Epithelial cell of prostate (primary cell): Measurements from ENCODE around the gene HS3ST4.
"Not testable (repeated sequence)": the region's sequence is repeated elsewhere in the genome, so short reads cannot be mapped to it uniquely, and the experiment has no call there.

Experiments used
- DNase-seq: peaks from one replicate; pipeline ENCODE4 v3.0.0-alpha.2; 2011; ENCODE audit warnings: low read depth, low spot score
- H3K27ac ChIP-seq: fragments of 450-650 bp; 2 replicates; pipeline ENCODE4 v1.5.1; 2017; ENCODE audit warnings: mild to moderate bottlenecking

HS3ST4 gene

DNA sequence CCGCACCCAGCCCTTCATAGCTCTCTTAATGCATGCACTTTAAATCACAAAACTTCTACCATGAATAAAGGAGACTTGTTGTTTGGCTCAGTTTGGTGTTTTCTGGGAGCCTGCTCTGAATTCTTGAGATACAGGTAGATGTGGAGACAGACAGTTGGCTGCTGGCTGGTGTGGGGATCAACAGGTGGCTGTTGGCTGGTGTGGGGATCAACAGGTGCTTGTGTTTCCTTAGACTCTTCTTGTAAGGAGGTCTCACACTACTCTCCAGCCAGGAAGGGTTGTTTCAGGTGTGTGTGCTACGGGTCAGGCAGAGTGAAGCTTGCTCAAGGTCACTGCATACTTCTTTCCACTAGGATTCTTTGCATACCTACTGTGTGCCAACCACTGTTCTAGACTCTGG is 265.9 kb downstream of the HS3ST4 start:
- no peak overlapping the region for H3K27ac ChIP-seq
- no peak for DNase-seq

DNA sequence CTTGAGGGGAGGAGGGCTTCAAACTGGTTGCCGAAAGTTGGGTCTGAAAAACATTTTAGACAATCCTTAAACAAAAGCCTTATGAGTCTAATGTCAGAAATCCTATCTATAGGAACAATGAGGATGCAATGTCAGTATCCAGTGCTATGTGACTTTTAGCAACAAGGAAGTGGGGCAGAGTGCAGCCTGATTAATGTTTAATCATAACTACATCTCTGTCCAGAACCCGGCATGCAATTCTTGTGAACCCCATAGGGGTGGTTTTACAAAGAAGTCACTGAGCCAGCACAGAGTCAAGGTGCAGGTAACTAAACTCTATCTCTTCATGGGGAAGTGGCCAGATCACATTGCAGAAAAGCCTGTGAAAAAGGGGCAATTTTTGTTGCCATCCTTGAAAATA is 267.5 kb downstream of the HS3ST4 start:
- no peak for DNase-seq

DNA sequence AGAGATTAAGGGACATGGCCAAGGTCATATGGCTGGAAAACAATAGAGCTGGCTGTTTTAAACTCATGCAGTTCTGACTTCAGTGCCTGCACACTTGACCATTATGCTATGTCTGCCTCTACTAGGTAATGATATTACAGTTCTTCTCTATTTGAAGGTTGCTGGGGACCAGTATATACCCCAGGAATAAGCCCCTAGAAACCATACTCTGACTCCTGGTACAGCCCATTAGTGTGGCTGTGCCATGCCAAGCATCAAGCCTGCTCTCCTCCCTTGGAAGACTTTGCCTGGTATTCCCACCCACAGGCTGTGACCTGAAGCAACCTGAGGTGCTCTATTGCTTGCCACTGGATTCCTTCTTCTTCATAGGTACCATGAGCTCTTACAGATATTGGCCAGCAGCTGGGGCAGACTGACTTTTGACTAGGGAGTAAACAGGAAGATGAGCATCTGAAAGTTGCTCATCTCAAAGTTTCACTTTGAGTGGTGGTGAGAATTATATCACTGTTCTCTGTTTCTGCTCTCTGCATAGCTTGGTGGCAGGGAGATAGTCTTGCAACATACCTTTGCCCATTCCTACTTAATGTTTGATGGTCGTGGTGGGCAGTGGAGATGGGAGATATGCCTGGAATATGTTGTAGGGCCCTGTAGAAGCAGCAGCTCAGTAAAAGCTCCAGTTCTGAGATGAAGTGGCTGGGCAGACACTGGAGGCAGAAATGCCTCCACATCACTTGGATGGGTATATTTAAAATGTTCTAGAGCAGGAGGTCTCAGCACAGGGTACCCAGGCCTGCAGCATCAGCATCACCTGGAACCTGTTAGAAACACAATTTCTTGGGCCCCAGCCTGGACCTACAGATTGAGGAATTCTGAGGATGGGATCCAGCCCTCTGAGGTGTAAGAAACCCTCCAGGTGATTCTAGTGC is 274.7 kb downstream of the HS3ST4 start:
- H3K27ac ChIP-seq, result no peak overlapping the region
- no peak for DNase-seq

More for the DNA sequence above, 267.5 kb downstream of the HS3ST4 start:
- no peak overlapping the region for H3K27ac ChIP-seq

DNA sequence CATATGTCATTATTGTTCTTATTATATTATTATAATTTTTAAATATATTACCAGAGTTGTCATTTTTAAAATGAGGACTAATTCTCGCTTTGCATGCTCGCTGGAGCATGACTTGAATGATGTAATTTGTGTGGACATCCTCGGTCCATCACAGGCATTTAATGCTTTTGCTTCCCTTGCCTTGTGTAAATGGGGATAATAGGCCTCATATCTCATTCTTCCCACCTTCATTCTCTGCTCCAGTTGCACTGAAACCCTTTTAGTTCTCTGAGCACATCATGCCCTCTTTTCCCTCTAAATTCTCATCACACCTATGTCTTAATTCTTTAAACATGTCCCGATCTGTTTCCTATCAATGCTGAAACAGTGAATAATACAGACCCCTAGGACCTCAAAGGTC is 285.4 kb downstream of the HS3ST4 start:
- no peak for DNase-seq
- no peak overlapping the region for H3K27ac ChIP-seq

DNA sequence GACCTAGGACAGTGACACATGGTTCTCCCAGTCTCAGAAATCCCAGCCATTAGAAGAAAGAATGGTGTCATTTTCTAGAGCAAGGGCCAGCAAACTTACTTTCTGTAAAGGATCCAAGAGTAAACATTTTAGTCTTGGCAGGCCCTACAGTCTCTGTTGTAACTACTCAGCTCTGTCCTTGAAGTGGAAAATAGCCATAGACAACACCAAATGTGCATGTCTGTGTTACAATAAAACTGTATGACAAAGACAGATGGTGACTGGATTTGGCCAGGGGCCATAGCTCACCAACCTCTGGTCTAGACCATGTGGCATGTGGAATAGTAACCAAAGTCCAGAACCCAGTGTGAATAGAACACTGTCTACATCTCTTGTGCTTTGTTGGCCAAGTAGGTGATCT is 286.5 kb downstream of the HS3ST4 start:
- no peak overlapping the region for H3K27ac ChIP-seq
- no peak for DNase-seq

DNA sequence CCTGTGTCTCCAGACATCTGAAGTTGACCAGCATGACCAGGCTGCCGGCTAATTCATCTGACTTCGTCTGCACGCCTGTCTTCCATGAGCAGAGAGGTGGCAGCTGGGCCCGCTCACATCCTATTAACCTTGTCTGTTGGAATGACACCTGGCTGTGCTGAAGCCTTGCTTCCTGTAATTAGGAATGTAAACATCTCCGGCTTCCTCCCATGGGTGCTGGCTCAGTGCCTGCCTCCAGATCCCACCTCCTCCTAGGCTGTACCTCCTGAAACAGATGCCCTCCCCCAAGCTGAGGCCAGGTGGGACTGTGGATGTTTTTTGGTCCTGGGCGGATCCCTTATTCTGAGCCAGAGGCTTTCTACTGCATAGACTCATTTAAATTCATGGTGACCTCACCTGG is 296.3 kb downstream of the HS3ST4 start:
- H3K27ac ChIP-seq, result no peak overlapping the region
- no peak for DNase-seq

DNA sequence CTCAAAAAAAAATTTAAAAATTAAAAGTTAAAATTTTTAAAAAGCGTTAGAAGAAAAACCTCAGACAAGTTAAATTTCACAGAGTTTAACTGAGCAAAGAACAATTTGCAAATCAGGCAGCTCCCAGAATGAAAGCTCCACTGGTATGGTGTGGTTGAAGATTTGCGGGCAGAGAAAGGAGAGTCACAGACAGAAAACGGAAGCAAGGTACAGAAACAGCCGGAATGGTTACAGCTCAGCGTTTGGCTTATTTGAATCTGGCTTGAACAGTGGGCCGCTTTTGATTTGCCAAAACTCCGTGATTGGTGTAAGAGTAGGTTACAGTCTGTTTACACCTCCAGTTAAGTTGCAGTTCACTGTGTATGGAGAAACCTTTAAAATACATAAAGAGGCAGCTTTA is 297.1 kb downstream of the HS3ST4 start:
- no peak overlapping the region for H3K27ac ChIP-seq
- DNase-seq, result no peak

DNA sequence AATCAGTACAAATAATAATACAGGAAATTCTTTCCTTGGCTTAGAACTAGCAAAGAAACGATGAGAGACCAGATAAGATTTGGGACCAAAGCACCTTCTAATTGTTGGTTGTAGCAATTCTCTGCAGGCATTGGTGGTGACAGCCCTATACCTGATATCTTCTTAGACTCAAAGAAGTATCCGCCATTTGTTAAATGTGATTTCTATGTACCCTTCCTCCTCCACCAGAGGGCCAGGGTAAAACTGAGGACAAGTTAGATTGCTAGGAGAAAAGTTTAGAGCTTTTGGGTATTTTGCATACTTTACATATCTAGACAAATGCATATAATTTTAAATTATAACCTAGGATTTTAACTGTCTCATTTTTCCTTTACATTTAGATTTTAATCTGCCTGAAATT is 304.3 kb downstream of the HS3ST4 start:
- H3K27ac ChIP-seq, result no peak overlapping the region
- no peak for DNase-seq

DNA sequence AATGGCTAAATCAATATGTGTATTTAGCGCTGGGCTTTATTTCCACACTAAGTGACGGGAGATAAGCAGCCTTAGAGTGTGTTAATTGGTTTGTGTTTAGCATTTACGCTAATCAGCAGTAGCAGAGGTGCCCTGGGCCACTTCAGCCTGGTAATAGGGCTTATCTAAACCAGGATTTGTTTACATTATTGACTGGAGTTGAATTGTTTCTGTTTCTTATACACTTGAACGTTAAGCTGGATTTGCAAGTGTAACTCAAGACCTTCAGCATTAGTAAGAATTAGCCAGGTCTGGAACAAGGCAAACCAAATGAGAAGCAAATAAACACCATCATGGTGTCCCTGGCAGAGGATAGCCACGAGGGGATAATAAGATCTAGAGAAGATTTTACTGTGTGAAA is 313.6 kb downstream of the HS3ST4 start:
- H3K27ac ChIP-seq, result no peak overlapping the region
- no peak for DNase-seq

DNA sequence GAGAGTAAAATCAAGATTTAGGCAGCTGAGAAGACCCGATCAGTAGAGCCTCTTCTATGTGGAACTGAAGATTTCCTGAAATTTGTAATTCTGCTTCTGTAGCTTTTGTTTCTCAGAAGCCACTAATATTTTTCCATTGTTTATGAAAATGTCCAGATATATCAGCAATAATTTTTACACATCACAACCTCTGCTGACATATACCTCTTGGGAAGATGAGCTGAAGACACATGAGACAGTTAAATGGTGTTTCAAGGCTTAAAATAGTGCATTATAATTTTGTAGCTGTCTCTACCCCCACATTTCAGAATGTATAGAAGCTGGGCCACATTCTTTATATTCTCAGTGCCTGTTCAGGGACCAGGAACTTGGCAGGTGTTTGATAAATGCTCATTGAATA is 320.6 kb downstream of the HS3ST4 start:
- no peak overlapping the region for H3K27ac ChIP-seq
- no peak for DNase-seq

DNA sequence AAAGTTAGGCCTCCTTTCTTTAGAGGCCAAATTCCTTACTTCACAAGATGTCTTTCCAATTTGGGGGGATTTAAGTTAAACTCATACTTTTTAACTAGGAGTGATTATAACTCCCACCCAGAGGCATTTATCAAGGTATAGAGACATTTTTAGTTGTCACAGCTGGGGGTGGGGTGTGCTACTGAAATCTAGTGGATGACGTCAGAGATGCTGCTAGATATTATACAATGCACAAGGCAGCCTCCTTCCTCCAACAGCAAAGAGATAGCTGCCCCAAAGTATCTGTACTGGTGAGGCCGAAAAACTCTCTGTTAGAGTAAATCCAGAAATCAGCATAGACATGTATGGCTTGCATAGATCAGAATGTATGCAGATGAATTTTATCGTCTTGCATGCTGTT is 324.0 kb downstream of the HS3ST4 start:
- DNase-seq, result no peak
- no peak overlapping the region for H3K27ac ChIP-seq

DNA sequence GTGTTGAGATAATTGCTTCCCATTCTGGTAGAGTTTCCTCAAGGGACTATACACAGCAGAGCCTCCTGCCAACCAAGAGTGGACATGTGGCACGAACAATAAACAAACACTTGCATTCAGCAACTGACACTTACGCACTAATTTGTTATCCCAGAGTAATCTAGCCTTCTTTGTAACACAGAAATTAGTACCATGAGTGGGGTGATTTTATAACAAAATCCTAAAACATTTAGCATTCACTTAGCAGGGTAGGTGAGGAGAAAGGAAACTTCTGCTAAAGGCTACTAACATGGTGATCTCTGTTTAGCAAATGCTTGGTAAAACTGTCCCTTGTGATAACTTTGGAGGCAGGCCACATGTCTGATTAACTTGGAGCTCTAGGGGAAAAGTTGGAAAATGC is 325.2 kb downstream of the HS3ST4 start:
- H3K27ac ChIP-seq, result no peak overlapping the region
- no peak for DNase-seq

DNA sequence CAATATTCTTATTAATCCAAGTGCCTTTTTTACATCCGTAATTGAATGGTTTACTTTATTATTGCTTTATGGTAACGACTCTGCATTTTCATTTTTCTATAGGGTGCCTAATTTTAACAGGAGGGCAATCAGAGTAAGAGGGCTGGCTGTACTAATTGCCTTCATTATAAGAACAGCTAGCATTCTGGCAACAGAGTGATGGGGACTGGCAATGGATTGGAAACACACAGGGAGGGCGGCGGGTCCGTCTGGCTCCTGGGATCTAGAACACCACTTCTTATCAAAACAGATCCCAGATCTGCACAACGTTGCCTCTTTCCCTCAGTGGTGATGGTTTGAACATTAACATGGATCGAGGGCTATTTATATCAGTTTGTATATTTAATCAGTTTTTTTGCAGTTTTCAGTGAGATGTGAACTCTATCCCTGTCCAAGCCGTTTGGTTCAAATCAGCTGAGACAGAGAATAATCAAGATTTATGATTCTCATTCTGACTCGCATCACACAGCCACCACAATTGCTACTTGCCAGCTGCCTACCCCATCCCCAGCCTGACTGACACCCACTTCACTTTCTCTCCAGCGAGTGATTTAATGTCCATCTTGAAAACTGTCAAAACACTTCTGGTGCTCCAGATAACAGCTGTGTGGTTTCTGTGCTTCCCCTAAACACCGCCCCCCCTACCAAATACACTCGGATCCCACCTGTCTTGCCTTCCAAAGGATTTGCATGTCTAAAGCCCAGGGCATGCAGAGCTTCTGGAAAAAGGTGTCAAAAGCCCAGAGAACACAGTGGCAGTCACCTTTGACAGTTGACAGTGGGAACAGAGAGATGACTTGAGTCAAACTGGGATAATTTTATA is 327.9 kb downstream of the HS3ST4 start:
- DNase-seq, result no peak
- H3K27ac ChIP-seq, result no peak overlapping the region

DNA sequence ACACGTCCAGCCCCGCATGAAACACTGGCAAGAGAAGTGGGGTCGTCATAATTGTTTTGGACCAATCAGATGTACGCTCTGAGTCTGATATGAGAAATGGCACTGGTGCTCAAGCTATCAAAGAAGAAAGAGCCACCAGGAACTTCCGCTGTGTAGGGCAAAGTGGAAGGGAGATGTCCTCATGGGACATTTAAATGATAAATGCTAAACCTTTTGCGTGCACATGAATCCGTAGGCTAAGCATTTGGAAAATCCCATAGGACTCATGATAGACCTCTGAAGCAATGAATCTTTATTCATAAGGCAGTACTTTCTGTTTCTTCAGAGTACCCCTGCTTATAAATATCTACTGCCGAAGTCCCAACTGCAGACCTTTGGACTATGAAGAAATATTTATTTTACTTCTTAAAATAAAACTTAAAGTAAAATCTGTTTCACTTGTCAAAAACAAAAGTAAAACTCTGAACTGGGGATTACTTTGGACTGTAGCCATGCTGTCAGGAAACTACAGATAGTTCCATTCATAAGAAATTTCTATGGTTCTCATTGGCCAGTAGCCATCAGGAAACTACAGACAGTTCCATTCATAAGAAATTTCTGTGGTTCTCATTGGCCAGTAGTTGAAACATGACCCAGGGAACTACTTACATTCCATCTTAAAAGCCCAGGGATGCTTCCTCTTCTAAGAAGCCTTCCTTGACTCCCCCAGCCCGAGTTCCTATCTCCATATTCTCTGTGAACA is 335.1 kb downstream of the HS3ST4 start:
- no peak for DNase-seq
- H3K27ac ChIP-seq, result no peak overlapping the region

DNA sequence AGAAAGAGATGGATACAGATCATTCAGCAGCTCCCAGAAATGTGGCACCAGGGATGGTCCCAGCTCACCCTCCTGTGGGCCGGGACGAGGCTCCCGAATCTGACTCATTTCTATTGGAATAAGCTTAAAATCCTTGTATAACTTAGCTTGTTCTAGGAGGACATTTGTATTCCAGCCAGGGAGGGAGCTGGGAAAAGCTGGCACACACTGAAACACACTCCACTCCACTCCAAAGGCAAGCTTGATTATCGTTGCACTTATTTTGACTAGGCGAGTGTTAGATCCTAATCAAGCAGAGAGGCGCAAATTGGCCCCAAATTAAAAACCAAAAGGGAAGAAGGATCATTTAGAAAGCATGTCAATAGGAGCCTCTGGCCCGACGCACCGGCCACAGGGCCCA is 339.5 kb downstream of the HS3ST4 start:
- no peak overlapping the region for H3K27ac ChIP-seq
- no peak for DNase-seq

DNA sequence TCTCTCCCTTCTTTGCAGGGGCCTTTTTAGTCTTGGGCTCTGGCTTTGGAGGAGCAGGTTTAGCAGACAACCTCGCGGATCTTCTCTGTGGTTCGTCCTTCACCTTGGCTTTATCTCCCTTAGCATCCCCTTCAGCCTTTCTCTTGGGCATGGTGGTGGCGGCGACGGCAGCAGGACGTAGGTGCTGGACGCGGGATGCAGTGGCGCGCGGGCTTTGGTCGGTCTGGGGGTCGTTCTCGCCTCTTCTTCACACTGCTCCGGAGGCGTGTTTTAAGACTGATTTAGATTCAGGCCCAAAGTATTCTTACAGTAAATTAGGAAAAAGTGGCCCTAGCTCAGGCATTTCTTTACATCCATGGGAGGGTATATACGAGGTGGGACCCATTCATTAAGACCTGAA is 340.9 kb downstream of the HS3ST4 start:
- not testable (repeated sequence) for H3K27ac ChIP-seq, DNase-seq

DNA sequence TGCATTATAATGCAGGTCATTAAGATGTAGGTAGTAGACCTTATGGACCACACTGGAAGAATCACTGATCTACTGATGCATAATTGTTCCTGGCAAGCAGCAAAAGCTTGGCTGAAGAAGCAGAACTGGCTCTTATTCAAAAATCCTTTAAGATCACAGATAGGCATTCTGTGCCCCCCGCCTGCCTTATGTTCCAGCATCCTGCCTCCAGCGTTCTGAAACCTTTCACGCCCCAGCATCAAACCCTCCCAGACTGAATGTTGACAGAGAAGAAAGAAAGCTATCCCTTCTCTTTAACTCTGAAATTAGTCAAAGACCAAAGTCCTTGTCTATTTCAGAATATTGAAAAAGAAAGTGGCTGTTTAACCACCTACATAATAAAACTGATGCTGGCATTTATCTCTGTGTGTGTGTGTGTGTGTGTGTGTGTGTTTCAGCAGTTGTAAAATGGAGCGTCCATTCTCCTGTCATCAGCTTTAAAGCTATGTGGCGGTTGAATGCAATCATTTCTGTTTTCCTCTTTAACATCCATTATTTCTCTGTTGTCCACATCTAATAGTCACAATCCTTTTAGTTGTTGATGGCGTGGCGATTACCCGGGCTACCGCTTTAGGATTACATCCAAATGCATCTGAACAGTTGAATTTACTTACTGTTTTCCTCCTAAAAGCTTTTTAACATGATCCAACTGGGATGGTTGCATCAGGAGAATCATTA is 350.4 kb downstream of the HS3ST4 start:
- H3K27ac ChIP-seq, result no peak overlapping the region
- no peak for DNase-seq

DNA sequence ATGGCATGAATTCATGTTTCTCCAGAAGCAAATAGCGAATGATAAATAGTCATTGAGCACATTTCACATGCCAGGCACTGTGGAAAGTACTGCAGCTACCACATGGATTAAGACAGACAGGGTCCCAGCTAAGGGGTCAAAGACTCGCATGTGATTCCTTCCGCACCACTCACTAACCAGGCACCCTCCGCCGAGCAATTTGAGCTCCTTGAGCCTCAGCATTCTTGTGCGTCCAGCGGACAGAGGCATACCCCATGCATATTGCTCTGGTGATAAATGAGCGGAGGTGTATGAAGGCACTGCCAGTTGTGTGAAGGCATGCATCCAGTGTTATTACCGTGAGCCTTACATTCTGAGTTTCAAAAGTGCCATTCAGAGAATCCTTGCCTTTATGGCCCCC is 358.7 kb downstream of the HS3ST4 start:
- no peak overlapping the region for H3K27ac ChIP-seq
- DNase-seq, result no peak

DNA sequence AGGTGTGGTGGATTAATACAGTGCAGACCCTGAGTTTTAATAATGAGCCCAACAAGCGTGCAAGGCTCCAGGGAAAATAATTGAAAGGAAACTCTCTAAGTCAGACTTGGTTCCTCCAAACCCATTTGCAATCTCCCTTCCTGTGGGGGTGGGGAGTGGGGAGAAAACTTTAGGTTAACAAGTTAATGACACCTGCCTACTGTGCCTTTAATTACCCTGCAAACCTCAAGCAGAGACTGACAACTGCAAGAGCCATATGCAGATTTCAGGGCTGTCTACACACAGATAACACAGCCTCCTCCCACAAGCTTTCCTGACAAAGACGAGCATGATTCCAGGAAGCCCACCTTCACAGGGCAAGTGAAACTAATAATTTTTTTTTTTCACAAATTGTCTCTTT is 359.3 kb downstream of the HS3ST4 start:
- H3K27ac ChIP-seq, result no peak overlapping the region
- DNase-seq, result no peak

DNA sequence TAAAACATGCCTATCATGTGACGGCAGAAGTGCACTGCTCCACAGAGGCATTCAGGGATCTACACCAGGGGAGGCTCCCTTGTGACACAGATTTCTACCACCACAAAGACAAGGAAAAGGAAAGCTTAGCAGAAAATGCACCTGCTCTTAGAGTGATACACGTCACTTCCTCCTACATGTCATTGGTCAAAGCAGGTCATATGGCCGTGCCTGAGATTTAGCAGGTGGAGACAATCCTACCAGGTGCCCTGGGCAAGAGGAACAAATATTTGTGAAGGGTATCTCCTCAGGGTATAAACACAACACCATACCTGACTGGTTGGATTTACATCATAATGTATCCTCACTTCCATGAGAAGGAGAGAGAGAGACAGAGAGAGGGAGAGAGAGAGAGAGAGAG is 362.1 kb downstream of the HS3ST4 start:
- DNase-seq, result no peak
- H3K27ac ChIP-seq, result no peak overlapping the region
